Smooth muscle cell (in vitro differentiated cells): ENCODE results near the gene SRP9. TPM values are rescaled to one million over a fixed set of nuclear protein-coding genes. Genes with fewer than 3 reads are reported as not detected.
A peak's percentile ranks its signal among the peaks of the same experiment; 100 is the strongest.

Experiments used
- DNase-seq: peaks from one replicate; lab custom pipeline; 2025; ENCODE audit not compliant: unreplicated experiment; lab: John Stamatoyannopoulos, UW
- H2AFZ ChIP-seq: fragments of 200-600 bp; sonication (generic); 2 replicates; pipeline ENCODE4 v1.6.0; 2016; ENCODE audit warnings: antibody characterized with exemption, low read depth, mild to moderate bottlenecking
- H3F3A ChIP-seq: fragments of 200-600 bp; sonication (generic); 2 replicates; pipeline ENCODE4 v1.6.0; 2017; ENCODE audit warnings: antibody characterized with exemption, low read depth
- H3K27ac ChIP-seq: fragments of 200-600 bp; sonication (generic); 2 replicates; pipeline ENCODE4 v1.5.1; 2016; ENCODE audit warnings: low read depth, mild to moderate bottlenecking
- H3K27me3 ChIP-seq: fragments of 200-600 bp; sonication (generic); 2 replicates; pipeline ENCODE4 v1.6.1; 2016; ENCODE audit warnings: low read depth, mild to moderate bottlenecking
- H3K36me3 ChIP-seq: fragments of 200-600 bp; sonication (generic); 2 replicates; pipeline ENCODE4 v1.5.1; 2016; ENCODE audit warnings: low read depth
- H3K4me1 ChIP-seq: fragments of 200-600 bp; sonication (generic); 2 replicates; pipeline ENCODE4 v1.5.1; 2016; ENCODE audit warnings: low read depth
- H3K4me2 ChIP-seq: fragments of 200-600 bp; sonication (generic); 2 replicates; pipeline ENCODE4 v1.6.0; 2016; ENCODE audit warnings: mild to moderate bottlenecking
- H3K4me3 ChIP-seq: fragments of 200-600 bp; sonication (generic); 2 replicates; pipeline ENCODE4 v1.5.1; 2016; ENCODE audit warnings: mild to moderate bottlenecking
- H3K79me2 ChIP-seq: fragments of 200-600 bp; sonication (generic); 2 replicates; pipeline ENCODE4 v1.6.0; 2016; ENCODE audit warnings: low read depth, mild to moderate bottlenecking
- H3K9ac ChIP-seq: fragments of 200-600 bp; sonication (generic); 2 replicates; pipeline ENCODE4 v1.6.0; 2016; ENCODE audit warnings: low read depth
- H3K9me3 ChIP-seq: fragments of 200-600 bp; sonication (generic); replicated peaks from 2 replicates; pipeline ENCODE4 v1.5.1; 2016; ENCODE audit warnings: low read depth
- H4K20me1 ChIP-seq: fragments of 200-600 bp; sonication (generic); 2 replicates; pipeline ENCODE4 v1.6.0; 2016; ENCODE audit warnings: low read depth
- CTCF ChIP-seq: fragments of 200-600 bp; sonication (generic); IDR thresholded peaks from 2 replicates; pipeline ENCODE4 v1.5.1; 2017; ENCODE audit warnings: borderline replicate concordance, mild to moderate bottlenecking, antibody characterized with exemption; ENCODE audit not compliant: insufficient read depth, poor library complexity, severe bottlenecking
- WGBS: methylation state at CpG from one replicate; pipeline ENCODE4 v1.1.7; 2016; ENCODE audit warnings: low lambda C conversion rate; 5-methylcytosine and 5-hydroxymethylcytosine counted together
- polyA plus RNA-seq: library from polyadenylated mRNA; unstranded; fragments of >200 nt; fragmentation: Nextera tagmentation; extraction: Ambion mirVana; gene quantifications from 2 replicates; pipeline ENCODE4 v1.2.1, GENCODE V29; 2016
- total RNA-seq: library from RNA; depleted of rRNA; stranded (reverse); fragments of >200 nt; gene quantifications from 2 replicates; pipeline ENCODE4 v1.2.3, GENCODE V29; 2014

Gene SRP9
- total and polyA plus RNA-seq, 2 experiments from 2014 or later: 301 to 394 TPM

- peak overlapping the region; percentile 41 for H3K27ac ChIP-seq
- H3K9ac ChIP-seq: no peak overlapping the region
- peaks cover 38% of the 10 kb centered on the region for H3F3A ChIP-seq
- no peaks in the 10 kb centered on the region for H3K9me3 ChIP-seq
- no peaks in the 10 kb centered on the region for H3K27me3 ChIP-seq
- no peak overlapping the region for H3K4me2 ChIP-seq
- peaks cover 9% of the 10 kb centered on the region for H3K79me2 ChIP-seq
- no peak overlapping the region for H3K4me3 ChIP-seq
- H3K36me3 ChIP-seq: no peaks in the 10 kb centered on the region
- no peak for TF ChIP-seq CTCF
- H3K4me1 ChIP-seq: peaks cover 26% of the 10 kb centered on the region
- no peaks in the 10 kb centered on the region for H4K20me1 ChIP-seq
- H2AFZ ChIP-seq: peak overlapping the region; percentile 67
- DNase-seq: no peak
- 88% methylated on average over 4 of the region's 4 CpGs for WGBS
Measured at GRCh38 chr1:225771661-225772322, 5.8 kb upstream of the SRP9 start.

- Histone ChIP-seq H3K4me3 (no peak overlapping the region), H4K20me1 (no peaks in the 10 kb centered on the region), H3K79me2 (peaks cover 10% of the 10 kb centered on the region), H2AFZ (peak overlapping the region; percentile 78), H3K4me2 (peak overlapping the region; percentile 67), H3F3A (peaks cover 41% of the 10 kb centered on the region), H3K9me3 (no peaks in the 10 kb centered on the region), H3K27me3 (no peaks in the 10 kb centered on the region), H3K9ac (no peak overlapping the region), H3K27ac (peak overlapping the region; percentile 65), H3K36me3 (no peaks in the 10 kb centered on the region), H3K4me1 (peaks cover 28% of the 10 kb centered on the region)
- TF ChIP-seq CTCF: peak; percentile 77
- 15% methylated on average over 5 of the region's 5 CpGs for WGBS
- DNase-seq: peak; percentile 32
Measured at GRCh38 chr1:225772323-225772768, 5.3 kb upstream of the SRP9 start.

GRCh38 chr1:225772848-225773247, 4.8 kb upstream of the SRP9 start:
- Histone ChIP-seq H3F3A (peaks cover 36% of the 10 kb centered on the region), H3K9me3 (no peaks in the 10 kb centered on the region), H2AFZ (peak overlapping the region; percentile 78), H4K20me1 (no peaks in the 10 kb centered on the region), H3K79me2 (peaks cover 11% of the 10 kb centered on the region), H3K36me3 (no peaks in the 10 kb centered on the region), H3K9ac (no peak overlapping the region), H3K4me2 (peak overlapping the region; percentile 67), H3K27ac (peak overlapping the region; percentile 65), H3K4me3 (no peak overlapping the region), H3K27me3 (no peaks in the 10 kb centered on the region), H3K4me1 (peaks cover 27% of the 10 kb centered on the region)
- TF ChIP-seq CTCF: no peak
- 16% methylated on average over 4 of the region's 4 CpGs for WGBS
- DNase-seq: no peak
